ENCODE results near the gene NFATC2. TPM values are rescaled to one million over a fixed set of nuclear protein-coding genes. Genes with fewer than 3 reads are reported as not detected.

The NFATC2 gene
- total RNA-seq, 4 donors from 2014 or later: 5.7 to 36.4 (median 12.0) TPM

GRCh38 chr20:51413857-51414256 is 128.7 kb downstream of the NFATC2 start:
- intact Hi-C loops (cut with DNase I; ENCODE audit: low total_unique reads): no loop called here
- TF ChIP-seq POLR2A (IDR thresholded peaks at IDR 0.05): no peak
- TF ChIP-seq CTCF (IDR thresholded peaks at IDR 0.05): no peak
- Histone ChIP-seq H3K9me3 (no peaks in the 10 kb centered on the region), H3K4me3 (no peak overlapping the region), H3K4me1 (peaks cover 3 to 5% of the 10 kb centered on the region in 2 donors), H3K27me3 (no peaks in the 10 kb centered on the region), H3K27ac (no peak overlapping the region), H3K36me3 (no peaks in the 10 kb centered on the region)
- no peak for DNase-seq

GRCh38 chr20:51412951-51413481 is 129.5 kb downstream of the NFATC2 start:
- no peaks in the 10 kb centered on the region for H3K36me3 ChIP-seq
- intact Hi-C loops (cut with DNase I; ENCODE audit: low total_unique reads): no loop called here
- H3K9me3 ChIP-seq: no peaks in the 10 kb centered on the region
- H3K27me3 ChIP-seq: no peaks in the 10 kb centered on the region
- peaks cover 3 to 5% of the 10 kb centered on the region in 2 donors for H3K4me1 ChIP-seq
- H3K4me3 ChIP-seq: no peak overlapping the region
- no peak overlapping the region for H3K27ac ChIP-seq
- TF ChIP-seq POLR2A (IDR thresholded peaks at IDR 0.05) (no peak), CTCF (IDR thresholded peaks at IDR 0.05) (no peak)
- DNase-seq: no peak

GRCh38 chr20:51412333-51412871 is 130.1 kb downstream of the NFATC2 start:
- H3K9me3 ChIP-seq: no peaks in the 10 kb centered on the region
- H3K27ac ChIP-seq: peak overlapping the region in 1 of 2 donors; percentile 18
- no peak for DNase-seq
- no peak for TF ChIP-seq CTCF (IDR thresholded peaks at IDR 0.05)
- no peak for TF ChIP-seq POLR2A (IDR thresholded peaks at IDR 0.05)
- H3K4me1 ChIP-seq: peaks cover 3 to 5% of the 10 kb centered on the region in 2 donors
- H3K27me3 ChIP-seq: no peaks in the 10 kb centered on the region
- no peaks in the 10 kb centered on the region for H3K36me3 ChIP-seq
- no peak overlapping the region for H3K4me3 ChIP-seq
- intact Hi-C loops (cut with DNase I; ENCODE audit: low total_unique reads): no loop called here

- H3K4me1 ChIP-seq: peaks cover 3 to 5% of the 10 kb centered on the region in 2 donors
- H3K27ac ChIP-seq: peak overlapping the region in 1 of 2 donors; percentile 18
- DNase-seq: no peak
- intact Hi-C loops (cut with DNase I; ENCODE audit: low total_unique reads): no loop called here
- no peak overlapping the region for H3K4me3 ChIP-seq
- no peak for TF ChIP-seq POLR2A (IDR thresholded peaks at IDR 0.05)
- TF ChIP-seq CTCF (IDR thresholded peaks at IDR 0.05): no peak
- no peaks in the 10 kb centered on the region for H3K9me3 ChIP-seq
- no peaks in the 10 kb centered on the region for H3K27me3 ChIP-seq
- no peaks in the 10 kb centered on the region for H3K36me3 ChIP-seq
These were observed 130.6 kb downstream of the NFATC2 start for GRCh38 chr20:51411870-51412269.

GRCh38 chr20:51410586-51411325 is 131.8 kb downstream of the NFATC2 start:
- Histone ChIP-seq H3K9me3 (no peaks in the 10 kb centered on the region), H3K27ac (no peak overlapping the region), H3K4me1 (peaks cover 3 to 5% of the 10 kb centered on the region in 2 donors), H3K36me3 (no peaks in the 10 kb centered on the region), H3K4me3 (no peak overlapping the region), H3K27me3 (no peaks in the 10 kb centered on the region)
- intact Hi-C loops (cut with DNase I; ENCODE audit: low total_unique reads): no loop called here
- DNase-seq: no peak
- no peak for TF ChIP-seq CTCF (IDR thresholded peaks at IDR 0.05)
- TF ChIP-seq POLR2A (IDR thresholded peaks at IDR 0.05): no peak

Data from uterus (tissue), 4 donors.